HepG2 (cell line): ENCODE measurements around the gene ARID5B. TPM values are rescaled to one million over a fixed set of nuclear protein-coding genes. Genes with fewer than 3 reads are reported as not detected.

ENCODE experiments used
- ATAC-seq: fragments of 200-7000 bp; cut with Tn5 transposase; 3 replicates; pipeline ENCODE4 v1.9.1; 2020; ENCODE audit warnings: mild to moderate bottlenecking, moderate library complexity
- BruUV-seq: library from RNA; stranded (reverse); fragments of 400-500 nt; replicated peaks from 2 replicates; lab custom pipeline; 2021; lab: Mats Ljungman, UMichigan
- CTCF ChIA-PET: fragments of 300-600 bp; formaldehyde crosslinking; extraction: SDS; loops from one replicate; lab custom pipeline; 2021; ENCODE audit warnings: low total read pairs, inconsistent platforms, low intra/inter-chr PET ratio; lab: Yijun Ruan, JAX
- POLR2A ChIA-PET: fragments of 350-600 bp; sonication (Branson Sonifier 250); formaldehyde crosslinking; loops from one replicate; lab custom pipeline; 2020; ENCODE audit warnings: antibody characterized with exemption, inconsistent platforms; lab: Yijun Ruan, JAX
- DNase-seq: peaks from one replicate; pipeline ENCODE4 v3.0.0-alpha.2; 2015; ENCODE audit warnings: low spot score
- FAIRE-seq: peaks from 3 replicates; lab custom pipeline; 2011; peaks lifted over from hg19 to GRCh38; lab: Jason Lieb, UNC
- H2AFZ ChIP-seq: one replicate; pipeline ENCODE4 v1.6.1; 2011; ENCODE audit warnings: low read length, inconsistent platforms
- H3K27ac ChIP-seq: fragments of 300-600 bp; 3 replicates; pipeline ENCODE4 v1.8.0; 2011; ENCODE audit warnings: mixed run types, mild to moderate bottlenecking, mixed read lengths, low read length, inconsistent platforms; ENCODE audit not compliant: insufficient read depth; ENCODE audit errors: extremely low read length
- H3K27me3 ChIP-seq, 2 experiments: fragments of 200-600 bp in 1 of 2; 2 replicates in 1 of 2; 3 replicates in 1 of 2; pipeline versions ENCODE4 v1.6.0 to v1.8.0; 2011; ENCODE audit warnings: low read length in 2 of 2, mild to moderate bottlenecking in 2 of 2, moderate library complexity in 2 of 2, inconsistent platforms in 1 of 2; ENCODE audit not compliant: insufficient read depth in 2 of 2, control insufficient read depth in 1 of 2
- H3K36me3 ChIP-seq, 2 experiments: fragments of 200-600 bp in 1 of 2; replicated peaks in 1 of 2; 2 replicates in 1 of 2; 3 replicates in 1 of 2; pipeline versions ENCODE4 v1.5.1 to v1.8.0; 2011; ENCODE audit warnings: low read length in 2 of 2, inconsistent platforms in 1 of 2; ENCODE audit not compliant: insufficient read depth in 2 of 2, control insufficient read depth in 1 of 2
- H3K4me1 ChIP-seq: 2 replicates; pipeline ENCODE4 v1.5.1; 2012; ENCODE audit warnings: low read length, inconsistent platforms; ENCODE audit not compliant: insufficient read depth
- H3K4me2 ChIP-seq: 2 replicates; pipeline ENCODE4 v1.6.0; 2011; ENCODE audit warnings: low read depth, low read length, inconsistent platforms
- H3K4me3 ChIP-seq, 3 experiments: fragments of 200-600 bp in 1 of 3; sonication (generic), shearing (Covaris generic) in 1 of 3; replicated peaks in 1 of 3; 2 replicates each; pipeline ENCODE4 v1.5.1; 2011 to 2016; ENCODE audit warnings: low read length in 3 of 3, inconsistent platforms in 2 of 3, low read depth in 2 of 3, mild to moderate bottlenecking in 2 of 3, control low read depth in 1 of 3, mixed read lengths in 1 of 3; ENCODE audit not compliant: insufficient read depth in 1 of 3
- H3K79me2 ChIP-seq: one replicate; pipeline ENCODE4 v1.6.1; 2011; ENCODE audit warnings: low read length, inconsistent platforms; ENCODE audit not compliant: insufficient read depth
- H3K9ac ChIP-seq: 2 replicates; pipeline ENCODE4 v1.6.0; 2011; ENCODE audit warnings: mild to moderate bottlenecking, low read depth, low read length, inconsistent platforms; ENCODE audit not compliant: insufficient read depth
- H3K9me3 ChIP-seq: 2 replicates; pipeline ENCODE4 v1.5.1; 2012; ENCODE audit warnings: mild to moderate bottlenecking, low read length
- H4K20me1 ChIP-seq: 2 replicates; pipeline ENCODE4 v1.6.0; 2011; ENCODE audit warnings: inconsistent platforms, mild to moderate bottlenecking, low read length, moderate library complexity; ENCODE audit not compliant: insufficient read depth
- ATF2 ChIP-seq: sonication (generic); formaldehyde crosslinking; IDR thresholded peaks from 2 replicates; pipeline ENCODE4 v1.4.0; 2020; ENCODE audit warnings: missing genetic modification reagents
- CHD2 ChIP-seq: IDR thresholded peaks from 2 replicates; pipeline ENCODE4 v1.6.1; 2011; ENCODE audit warnings: low read depth, low read length, improper control_type of control experiment
- GFI1 ChIP-seq: sonication (generic); formaldehyde crosslinking; IDR thresholded peaks from 2 replicates; pipeline ENCODE4 v1.5.0; 2020; ENCODE audit warnings: missing genetic modification reagents, mild to moderate bottlenecking, borderline replicate concordance
- HMGA1 ChIP-seq: sonication (generic); formaldehyde crosslinking; conservative IDR thresholded peaks from 2 replicates; pipeline ENCODE4 v1.4.0; 2020; ENCODE audit warnings: missing genetic modification reagents
- MAX ChIP-seq: IDR thresholded peaks from 2 replicates; pipeline ENCODE4 v1.6.1; 2012; ENCODE audit warnings: inconsistent platforms
- MIXL1 ChIP-seq: IDR thresholded peaks from 2 replicates; pipeline ENCODE4 v1.6.1; 2016
- RARA ChIP-seq: IDR thresholded peaks from 2 replicates; pipeline ENCODE4 v1.6.1; 2016; ENCODE audit warnings: missing genetic modification reagents, missing compliant biosample characterization
- SIX1 ChIP-seq: sonication (generic); formaldehyde crosslinking; IDR thresholded peaks from 2 replicates; pipeline ENCODE4 v1.4.0; 2020; ENCODE audit warnings: missing genetic modification reagents, borderline replicate concordance
- SOX5 ChIP-seq: IDR thresholded peaks from 2 replicates; pipeline ENCODE4 v1.6.1; 2016; ENCODE audit warnings: borderline replicate concordance
- TEAD2 ChIP-seq: sonication (generic); formaldehyde crosslinking; IDR thresholded peaks from 2 replicates; pipeline ENCODE4 v1.9.0; 2021; ENCODE audit warnings: missing genetic modification reagents
- ZFAT ChIP-seq: sonication (generic); formaldehyde crosslinking; conservative IDR thresholded peaks from 2 replicates; pipeline ENCODE4 v1.8.1; 2023; ENCODE audit warnings: missing genetic modification reagents, inconsistent platforms
- ZNF24 ChIP-seq: fragments of 450-650 bp; IDR thresholded peaks from 2 replicates; pipeline ENCODE4 v1.6.1; 2017; ENCODE audit warnings: antibody characterized with exemption, mild to moderate bottlenecking
- ZNF547 ChIP-seq: sonication (generic); formaldehyde crosslinking; IDR thresholded peaks from 2 replicates; pipeline ENCODE4 v1.5.1; 2020; ENCODE audit warnings: mild to moderate bottlenecking, missing genetic modification reagents
- ZNF768 ChIP-seq: sonication (generic); formaldehyde crosslinking; IDR thresholded peaks from 2 replicates; pipeline ENCODE4 v1.4.0; 2020; ENCODE audit warnings: missing genetic modification reagents
- ZSCAN20 ChIP-seq: sonication (generic); formaldehyde crosslinking; IDR thresholded peaks from 2 replicates; pipeline ENCODE4 v1.4.0; 2020; ENCODE audit warnings: missing genetic modification reagents, mild to moderate bottlenecking, borderline replicate concordance
- ZSCAN29 ChIP-seq: sonication (generic); formaldehyde crosslinking; conservative IDR thresholded peaks from 2 replicates; pipeline ENCODE4 v1.4.0; 2020; ENCODE audit warnings: mild to moderate bottlenecking, missing genetic modification reagents
- WGBS: methylation state at CpG from one replicate; pipeline ENCODE4 v1.1.6; 2017; ENCODE audit warnings: low lambda C conversion rate; 5-methylcytosine and 5-hydroxymethylcytosine counted together
- in situ Hi-C: cut with HindIII; loops from 2 replicates; pipeline ENCODE4 v1.10.0; 2017; ENCODE audit warnings: low pct_unique_long_range_greater_than_20kb; ENCODE audit not compliant: extremely low pct_ligation_motif_present
- intact Hi-C: fragments of 100-400 bp; cut with micrococcal nuclease; formaldehyde crosslinking; loops from one replicate; pipeline ENCODE4 v1.10.0; 2022; ENCODE audit not compliant: unreplicated experiment
- polyA plus RNA-seq, 8 experiments: library from polyadenylated mRNA; depleted of rRNA in 3 of 8; stranded (reverse) in 7 of 8; unstranded in 1 of 8; fragments of >200 nt; fragmentation: Illumina TruSeq in 4 of 8; extraction: Trizol in 4 of 8; gene quantifications; 2 replicates each; pipeline versions ENCODE4 v1.2.1 to v1.2.3, GENCODE V29; 2011 to 2016; ENCODE audit warnings: low read depth in 4 of 8, missing spikeins in 1 of 8, mixed read lengths in 1 of 8; ENCODE audit not compliant: insufficient read depth in 1 of 8
- total RNA-seq, 5 experiments: library from RNA; depleted of rRNA; stranded (reverse); fragments of >200 nt; fragmentation: Illumina TruSeq; extraction: Trizol; gene quantifications; 2 replicates each; pipeline ENCODE4 v1.2.3, GENCODE V29; 2016; ENCODE audit warnings: low read depth in 1 of 5
- TF ChIP-seq, protein P1 (sequence below): sonication (generic); formaldehyde crosslinking; IDR thresholded peaks from 2 replicates; pipeline ENCODE4 v1.4.0; 2020; ENCODE audit warnings: mild to moderate bottlenecking, missing genetic modification reagents

Gene ARID5B
- total and polyA plus RNA-seq, 2 of the 13 experiments (the other 11 are each of a cell fraction or from before 2014, with no cell fraction given), result 6.2 to 21.1 TPM

DNA sequence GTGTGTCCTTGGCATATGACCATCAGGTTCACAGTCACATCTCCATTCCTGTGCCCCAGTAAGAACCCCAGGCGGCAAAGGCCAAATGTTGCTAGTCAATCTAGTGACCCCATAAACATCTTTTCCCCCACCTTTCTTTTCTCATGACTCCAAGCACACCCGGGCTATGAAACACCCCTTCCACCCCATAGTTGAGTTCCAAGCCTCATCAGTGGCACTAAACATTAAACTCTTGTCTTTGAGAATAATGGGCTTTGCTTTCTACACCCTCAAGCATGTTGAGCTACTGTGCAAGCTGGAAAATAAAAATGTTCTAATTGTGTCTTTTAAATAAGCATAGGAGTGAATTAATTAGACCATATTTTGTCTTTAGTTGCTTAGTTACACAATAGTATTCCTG, 9.4 kb downstream of the ARID5B start (continued):
- TF ChIP-seq MAX (no peak), MIXL1 (CRISPR knock-in tag) (no peak), ATF2 (CRISPR knock-in tag) (no peak), RARA (no peak)

DNA sequence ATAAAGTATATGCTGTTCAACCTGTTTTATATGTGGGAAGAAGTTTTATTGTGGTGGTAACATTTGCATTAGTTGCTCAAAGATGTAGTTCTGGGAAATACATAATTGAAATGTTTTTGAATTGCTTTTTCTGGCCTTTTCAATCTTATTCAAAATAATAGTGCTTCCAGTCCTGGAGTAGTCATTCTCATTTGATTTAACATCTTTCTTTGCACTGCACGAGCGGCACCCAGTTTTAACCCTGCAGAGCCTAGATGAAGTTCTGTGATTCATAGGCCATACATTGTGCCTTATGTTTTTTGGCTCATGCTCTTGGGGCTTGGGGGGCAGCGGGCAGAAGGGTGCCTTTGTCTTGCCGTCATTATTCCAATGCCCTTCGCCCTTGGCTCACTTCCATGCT, 9.9 kb downstream of the ARID5B start:
- intact Hi-C loops, result no loop called here
- no peak for TF ChIP-seq ZFAT (CRISPR knock-in tag)
- TF ChIP-seq ZSCAN20 (CRISPR knock-in tag), result no peak
- TF ChIP-seq, protein P1, sequence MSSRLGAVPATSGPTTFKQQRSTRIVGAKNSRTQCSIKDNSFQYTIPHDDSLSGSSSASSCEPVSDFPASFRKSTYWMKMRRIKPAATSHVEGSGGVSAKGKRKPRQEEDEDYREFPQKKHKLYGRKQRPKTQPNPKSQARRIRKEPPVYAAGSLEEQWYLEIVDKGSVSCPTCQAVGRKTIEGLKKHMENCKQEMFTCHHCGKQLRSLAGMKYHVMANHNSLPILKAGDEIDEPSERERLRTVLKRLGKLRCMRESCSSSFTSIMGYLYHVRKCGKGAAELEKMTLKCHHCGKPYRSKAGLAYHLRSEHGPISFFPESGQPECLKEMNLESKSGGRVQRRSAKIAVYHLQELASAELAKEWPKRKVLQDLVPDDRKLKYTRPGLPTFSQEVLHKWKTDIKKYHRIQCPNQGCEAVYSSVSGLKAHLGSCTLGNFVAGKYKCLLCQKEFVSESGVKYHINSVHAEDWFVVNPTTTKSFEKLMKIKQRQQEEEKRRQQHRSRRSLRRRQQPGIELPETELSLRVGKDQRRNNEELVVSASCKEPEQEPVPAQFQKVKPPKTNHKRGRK, result no peak
- TF ChIP-seq GFI1 (CRISPR knock-in tag), result no peak
- TF ChIP-seq SIX1 (CRISPR knock-in tag), result no peak
- no peak for TF ChIP-seq CHD2
- no peak for TF ChIP-seq ZSCAN29
- no peak for TF ChIP-seq ZNF768 (CRISPR knock-in tag)
- TF ChIP-seq TEAD2 (CRISPR knock-in tag), result no peak
- no peak for TF ChIP-seq HMGA1 (CRISPR knock-in tag)
- no peak for TF ChIP-seq SOX5 (CRISPR knock-in tag)
- no peak for TF ChIP-seq ZNF24
- TF ChIP-seq ZNF547 (CRISPR knock-in tag), result no peak
- in situ Hi-C loops, result no loop called here
- ATAC-seq (no peak), DNase-seq (no peak), FAIRE-seq (no peak)
- POLR2A ChIA-PET, result no interaction called here
- Histone ChIP-seq H3K27me3 (no peaks in the 10 kb centered on the region), H3K4me3 (no peak overlapping the region), H2AFZ (no peak overlapping the region), H3K79me2 (peaks cover 78% of the 10 kb centered on the region), H4K20me1 (peaks cover 11% of the 10 kb centered on the region), H3K27ac (no peak overlapping the region), H3K4me2 (no peak overlapping the region), H3K36me3 (peaks cover 5 to 27% of the 10 kb centered on the region in 2 experiments), H3K9me3 (no peaks in the 10 kb centered on the region), H3K4me1 (peaks cover 32% of the 10 kb centered on the region), H3K9ac (no peak overlapping the region)
- no TSS peak for BruUV-seq
- CTCF ChIA-PET, result no interaction called here
- WGBS, result 92% methylated on average over 5 of the region's 5 CpGs
